Upper lobe of left lung (tissue), 4 donors: ENCODE data around the gene SDCCAG8.

Source experiments
- POLR2AphosphoS5 ChIP-seq, 2 donors: sonication (generic); formaldehyde crosslinking; IDR thresholded peaks; one replicate each; pipeline ENCODE4 v1.5.1; 2017; ENCODE audit warnings: antibody characterized with exemption in 2 of 2
- TF ChIP-seq, protein P1 (sequence below), 6 experiments: fragments of 450-650 bp in 4 of 6; fragments of 200-600 bp in 2 of 6; sonication (generic) in 2 of 6; IDR thresholded peaks; one replicate each; pipeline ENCODE4 v1.5.1; 2016 to 2019; ENCODE audit warnings: antibody characterized with exemption in 6 of 6

DNA sequence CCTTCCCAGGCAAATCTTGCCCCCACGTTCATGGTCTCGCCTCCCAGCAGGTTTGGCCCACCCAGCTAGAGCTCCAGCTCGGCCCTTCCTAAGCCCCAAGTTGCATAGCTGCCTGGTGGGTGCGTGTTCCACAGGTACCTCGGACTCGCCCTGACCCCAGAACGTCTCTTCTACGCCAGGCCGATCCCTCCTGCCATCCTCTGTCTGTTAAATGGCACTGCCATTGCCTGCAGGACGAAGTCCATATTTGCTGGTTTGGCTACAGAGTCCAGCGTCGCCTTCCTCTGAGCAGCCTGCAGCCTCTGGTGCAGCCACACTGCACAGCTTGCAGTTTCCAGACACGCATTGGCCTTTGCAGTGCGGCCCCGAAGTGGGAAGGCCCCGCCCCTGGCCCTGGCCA, 228.1 kb downstream of the SDCCAG8 start:
- TF ChIP-seq, protein P1, sequence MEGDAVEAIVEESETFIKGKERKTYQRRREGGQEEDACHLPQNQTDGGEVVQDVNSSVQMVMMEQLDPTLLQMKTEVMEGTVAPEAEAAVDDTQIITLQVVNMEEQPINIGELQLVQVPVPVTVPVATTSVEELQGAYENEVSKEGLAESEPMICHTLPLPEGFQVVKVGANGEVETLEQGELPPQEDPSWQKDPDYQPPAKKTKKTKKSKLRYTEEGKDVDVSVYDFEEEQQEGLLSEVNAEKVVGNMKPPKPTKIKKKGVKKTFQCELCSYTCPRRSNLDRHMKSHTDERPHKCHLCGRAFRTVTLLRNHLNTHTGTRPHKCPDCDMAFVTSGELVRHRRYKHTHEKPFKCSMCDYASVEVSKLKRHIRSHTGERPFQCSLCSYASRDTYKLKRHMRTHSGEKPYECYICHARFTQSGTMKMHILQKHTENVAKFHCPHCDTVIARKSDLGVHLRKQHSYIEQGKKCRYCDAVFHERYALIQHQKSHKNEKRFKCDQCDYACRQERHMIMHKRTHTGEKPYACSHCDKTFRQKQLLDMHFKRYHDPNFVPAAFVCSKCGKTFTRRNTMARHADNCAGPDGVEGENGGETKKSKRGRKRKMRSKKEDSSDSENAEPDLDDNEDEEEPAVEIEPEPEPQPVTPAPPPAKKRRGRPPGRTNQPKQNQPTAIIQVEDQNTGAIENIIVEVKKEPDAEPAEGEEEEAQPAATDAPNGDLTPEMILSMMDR (IDR thresholded peaks at IDR 0.05): no peak
- no peak for TF ChIP-seq POLR2AphosphoS5 (IDR thresholded peaks at IDR 0.05)
